SK-N-SH (cell line): Measurements from ENCODE around the gene OLFM1. TPM values are rescaled to one million over a fixed set of nuclear protein-coding genes. Genes with fewer than 3 reads are reported as not detected.
A peak's percentile ranks its signal among the peaks of the same experiment; 100 is the strongest.

Source experiments
- CTCF ChIA-PET: fragments of 300-600, 350-600 bp; formaldehyde crosslinking; extraction: SDS; loops from one replicate; lab custom pipeline; 2021; lab: Yijun Ruan, JAX
- POLR2A ChIA-PET: fragments of 350-600 bp; sonication (Branson Sonifier 250); formaldehyde crosslinking; extraction: SDS; loops from one replicate; lab custom pipeline; 2020; ENCODE audit warnings: antibody characterized with exemption, inconsistent platforms; lab: Yijun Ruan, JAX
- DNase-seq: peaks from one replicate; pipeline ENCODE4 v3.0.0; 2012
- H2AFZ ChIP-seq: fragments of 200-600 bp; sonication (generic); 2 replicates; pipeline ENCODE4 v1.8.1; 2016; ENCODE audit warnings: antibody characterized with exemption, mild to moderate bottlenecking, low read depth
- H3F3A ChIP-seq: fragments of 200-600 bp; sonication (generic); replicated peaks from 2 replicates; pipeline ENCODE3; 2016; ENCODE audit warnings: antibody characterized with exemption, mild to moderate bottlenecking; ENCODE audit not compliant: insufficient read depth
- H3K27ac ChIP-seq, 2 experiments: fragments of 200-500 bp in 1 of 2; fragments of 200-600 bp in 1 of 2; sonication (Bioruptor generic) in 1 of 2; sonication (generic), shearing (Covaris generic) in 1 of 2; 2 replicates each; pipeline versions ENCODE4 v1.5.1 to v1.6.1; 2014 to 2016; ENCODE audit warnings: low read depth in 2 of 2, inconsistent platforms in 1 of 2, low read length in 1 of 2, mild to moderate bottlenecking in 1 of 2, mixed read lengths in 1 of 2
- H3K27me3 ChIP-seq: fragments of 200-600 bp; sonication (generic), shearing (Covaris generic); 2 replicates; pipeline ENCODE4 v1.6.1; 2016; ENCODE audit warnings: mixed run types; ENCODE audit not compliant: insufficient read depth
- H3K36me3 ChIP-seq, 2 experiments: fragments of 200-500 bp in 1 of 2; fragments of 200-600 bp in 1 of 2; sonication (Bioruptor generic) in 1 of 2; sonication (generic) in 1 of 2; replicated peaks in 1 of 2; 2 replicates each; pipeline versions ENCODE3 to v1.5.1; 2014 to 2016; ENCODE audit warnings: low read length in 1 of 2, mild to moderate bottlenecking in 1 of 2; ENCODE audit not compliant: insufficient read depth in 2 of 2, control insufficient read depth in 1 of 2
- H3K4me1 ChIP-seq, 2 experiments: fragments of 200-500 bp in 1 of 2; fragments of 200-600 bp in 1 of 2; sonication (Bioruptor generic) in 1 of 2; sonication (generic), shearing (Covaris generic) in 1 of 2; 2 replicates each; pipeline versions ENCODE4 v1.5.1 to v1.6.1; 2014 to 2016; ENCODE audit warnings: low read depth in 1 of 2, low read length in 1 of 2, mixed run types in 1 of 2; ENCODE audit not compliant: insufficient read depth in 2 of 2, control insufficient read depth in 1 of 2
- H3K4me2 ChIP-seq: fragments of 200-600 bp; sonication (generic), shearing (Covaris generic); 2 replicates; pipeline ENCODE4 v1.6.1; 2017; ENCODE audit warnings: mixed run types
- H3K4me3 ChIP-seq, 2 experiments: fragments of 200-500 bp in 1 of 2; fragments of 200-600 bp in 1 of 2; sonication (Bioruptor generic) in 1 of 2; sonication (generic), shearing (Covaris generic) in 1 of 2; 2 replicates each; pipeline versions ENCODE4 v1.5.1 to v1.8.1; 2014 to 2016; ENCODE audit warnings: low read depth in 2 of 2, inconsistent platforms in 1 of 2, low read length in 1 of 2, mild to moderate bottlenecking in 1 of 2, mixed read lengths in 1 of 2, moderate library complexity in 1 of 2
- H3K79me2 ChIP-seq: fragments of 200-600 bp; sonication (generic); 2 replicates; pipeline ENCODE4 v1.8.1; 2017; ENCODE audit warnings: mild to moderate bottlenecking; ENCODE audit not compliant: insufficient read depth
- H3K9ac ChIP-seq: fragments of 200-600 bp; sonication (generic); 2 replicates; pipeline ENCODE4 v1.6.1; 2017; ENCODE audit warnings: mixed run types
- H3K9me2 ChIP-seq: fragments of 200-600 bp; sonication (generic); 2 replicates; pipeline ENCODE4 v1.6.1; 2017; ENCODE audit warnings: mixed run types
- H3K9me3 ChIP-seq: fragments of 200-600 bp; sonication (generic); 2 replicates; pipeline ENCODE4 v1.6.1; 2017; ENCODE audit warnings: mixed run types, mild to moderate bottlenecking, moderate library complexity
- H4K20me1 ChIP-seq: fragments of 200-600 bp; sonication (generic); 2 replicates; pipeline ENCODE4 v1.6.1; 2017; ENCODE audit warnings: mild to moderate bottlenecking, mixed run types; ENCODE audit not compliant: insufficient read depth
- CTCF ChIP-seq: fragments of 200-600 bp; sonication (generic); IDR thresholded peaks from 2 replicates; pipeline ENCODE4 v1.6.1; 2017; ENCODE audit warnings: antibody characterized with exemption, mild to moderate bottlenecking, moderate library complexity
- EP300 ChIP-seq, 2 experiments: IDR thresholded peaks; 2 replicates each; pipeline versions ENCODE4 v1.4.0 to v1.6.1; 2012; ENCODE audit warnings: borderline replicate concordance in 1 of 2, low read depth in 1 of 2, low read length in 1 of 2
- EZH2phosphoT487 ChIP-seq: fragments of 200-600 bp; sonication (generic); IDR thresholded peaks from 2 replicates; pipeline ENCODE4 v1.6.1; 2017; ENCODE audit warnings: low read depth, mixed run types, mild to moderate bottlenecking, antibody characterized with exemption, moderate library complexity, borderline replicate concordance
- FOSL2 ChIP-seq: IDR thresholded peaks from 2 replicates; pipeline ENCODE4 v1.4.0; 2012; ENCODE audit warnings: low read depth, mild to moderate bottlenecking, moderate library complexity, borderline replicate concordance
- FOXJ3 ChIP-seq: sonication (generic); formaldehyde crosslinking; IDR thresholded peaks from 2 replicates; pipeline ENCODE4 v1.5.1; 2020; ENCODE audit warnings: mild to moderate bottlenecking, missing genetic modification reagents
- GABPA ChIP-seq: IDR thresholded peaks from 2 replicates; pipeline ENCODE4 v1.4.0; 2012; ENCODE audit warnings: low read depth, mild to moderate bottlenecking
- JUND ChIP-seq: IDR thresholded peaks from 2 replicates; pipeline ENCODE4 v1.4.0; 2012
- MXI1 ChIP-seq: IDR thresholded peaks from 2 replicates; pipeline ENCODE4 v1.6.1; 2012; ENCODE audit warnings: mild to moderate bottlenecking, low read depth, low read length, improper control_type of control experiment
- NFIC ChIP-seq: IDR thresholded peaks from 2 replicates; pipeline ENCODE4 v1.4.0; 2012; ENCODE audit warnings: borderline replicate concordance
- NRF1 ChIP-seq: IDR thresholded peaks from 2 replicates; pipeline ENCODE4 v1.6.1; 2012; ENCODE audit warnings: low read depth, mild to moderate bottlenecking, low read length
- RCOR1 ChIP-seq: fragments of 150-350 bp; IDR thresholded peaks from 2 replicates; pipeline ENCODE4 v1.6.1; 2017; ENCODE audit warnings: antibody characterized with exemption, low read length
- SIN3A ChIP-seq: IDR thresholded peaks from 2 replicates; pipeline ENCODE4 v1.6.1; 2012; ENCODE audit warnings: low read depth, mild to moderate bottlenecking, low read length, moderate library complexity, borderline replicate concordance
- USF1 ChIP-seq: IDR thresholded peaks from 2 replicates; pipeline ENCODE4 v1.4.0; 2012; ENCODE audit warnings: low read depth, borderline replicate concordance
- USF2 ChIP-seq: fragments of 150-350 bp; IDR thresholded peaks from 2 replicates; pipeline ENCODE4 v1.6.1; 2017; ENCODE audit warnings: antibody characterized with exemption, low read length, low read depth, borderline replicate concordance
- YY1 ChIP-seq: IDR thresholded peaks from 2 replicates; pipeline ENCODE4 v1.4.0; 2012; ENCODE audit warnings: low read depth, mild to moderate bottlenecking
- ZBTB33 ChIP-seq: IDR thresholded peaks from 2 replicates; pipeline ENCODE4 v1.4.0; 2012; ENCODE audit warnings: low read depth, borderline replicate concordance
- WGBS: methylation state at CpG from one replicate; pipeline ENCODE4 v1.1.6; 2017; ENCODE audit warnings: low lambda C conversion rate; 5-methylcytosine and 5-hydroxymethylcytosine counted together
- polyA plus RNA-seq, 3 experiments: library from polyadenylated mRNA; depleted of rRNA; stranded (reverse); fragments of >200 nt; gene quantifications; 2 replicates each; pipeline ENCODE4 v1.2.3, GENCODE V29; 2012

The OLFM1 gene
- polyA plus RNA-seq, 1 of the 3 experiments (the other 2 are of a cell fraction), result 15.9 TPM

- WGBS, result 62% methylated on average over 11 of the region's 12 CpGs
- no peak for DNase-seq
- ChIA-PET CTCF (interaction anchor here (1.0 kb wide), 1 partner anchor 10 kb away, joined by 3 read pairs; no protein-coding TSS in a partner anchor), POLR2A (no interaction called here)
- H3K79me2 ChIP-seq, result no peaks in the 10 kb centered on the region
- H3K9me2 ChIP-seq, result no peaks in the 10 kb centered on the region
- TF ChIP-seq NFIC, result no peak
- TF ChIP-seq MXI1, result no peak
- TF ChIP-seq YY1, result no peak
- no peak for TF ChIP-seq ZBTB33
- TF ChIP-seq USF1, result no peak
- TF ChIP-seq USF2, result no peak
- no peaks in the 10 kb centered on the region for H4K20me1 ChIP-seq
- no peak overlapping the region for H3K4me3 ChIP-seq
- no peak overlapping the region for H3K9ac ChIP-seq
- no peaks in the 10 kb centered on the region for H3K27me3 ChIP-seq
- H3K27ac ChIP-seq, result no peak overlapping the region
- H2AFZ ChIP-seq, result no peak overlapping the region
- H3K4me1 ChIP-seq, result peaks cover 0 to 18% of the 10 kb centered on the region in 2 experiments; a peak in 1 of 4 replicates
- H3K9me3 ChIP-seq, result no peaks in the 10 kb centered on the region
- no peaks in the 10 kb centered on the region for H3F3A ChIP-seq
- no peaks in the 10 kb centered on the region for H3K36me3 ChIP-seq
- no peak overlapping the region for H3K4me2 ChIP-seq
These were observed 79.9 kb downstream of the OLFM1 start for GRCh38 chr9:135167356-135167755.

DNA sequence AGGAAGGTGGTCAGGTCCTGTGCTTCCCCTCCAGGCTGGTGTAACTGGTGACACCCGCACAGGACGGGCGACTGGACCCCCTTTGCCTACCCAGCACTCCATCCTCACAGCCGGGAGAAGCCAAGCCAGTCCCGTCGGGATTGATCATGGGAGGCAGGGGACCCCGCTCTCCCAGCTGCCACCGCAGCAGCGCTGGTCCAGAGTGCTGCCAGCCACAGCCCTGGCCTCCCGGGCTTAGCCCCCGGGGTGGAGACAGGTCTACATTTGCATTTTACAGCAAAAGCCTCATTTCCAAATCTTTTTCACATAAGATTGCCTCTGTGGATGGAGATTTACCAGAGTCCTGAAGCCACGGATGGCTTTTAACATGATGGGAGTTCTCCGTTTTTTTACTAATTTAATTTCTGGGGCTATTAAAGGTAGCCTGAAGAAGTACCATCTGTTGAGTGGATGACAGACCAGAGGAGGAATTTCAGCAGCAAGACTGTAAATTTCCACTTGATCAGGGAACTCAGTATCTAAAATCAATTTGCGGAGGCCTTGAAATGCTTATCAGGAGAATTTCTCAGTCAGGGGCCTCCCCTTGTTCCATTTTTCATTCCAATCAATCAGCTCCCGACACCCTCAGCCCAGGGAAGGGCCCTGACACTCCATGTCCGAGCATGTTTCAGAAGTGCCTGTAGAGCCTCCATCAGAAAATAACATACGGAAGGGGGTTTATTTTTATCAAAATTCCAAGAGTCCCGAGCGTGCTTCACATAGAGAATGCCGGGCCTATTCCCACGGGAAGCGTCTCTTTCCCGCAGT lies 80.6 kb downstream of the OLFM1 start:
- H3K27ac ChIP-seq, result no peak overlapping the region; a peak in 1 of 4 replicates
- peak; percentile 51 for DNase-seq
- no peak overlapping the region for H3K9ac ChIP-seq
- no peaks in the 10 kb centered on the region for H3K79me2 ChIP-seq
- ChIA-PET CTCF (interaction anchor here (1.0 kb wide), 1 partner anchor 9 kb away, joined by 3 read pairs; no protein-coding TSS in a partner anchor), POLR2A (no interaction called here)
- H3K27me3 ChIP-seq, result no peaks in the 10 kb centered on the region
- H3K4me2 ChIP-seq, result no peak overlapping the region
- no peaks in the 10 kb centered on the region for H4K20me1 ChIP-seq
- no peaks in the 10 kb centered on the region for H3K9me2 ChIP-seq
- no peaks in the 10 kb centered on the region for H3F3A ChIP-seq
- no peaks in the 10 kb centered on the region for H3K36me3 ChIP-seq
- WGBS, result 47% methylated on average over 21 of the region's 23 CpGs
- no peak overlapping the region for H2AFZ ChIP-seq
- H3K4me3 ChIP-seq, result no peak overlapping the region
- H3K9me3 ChIP-seq, result no peaks in the 10 kb centered on the region
- H3K4me1 ChIP-seq, result peaks cover 0 to 18% of the 10 kb centered on the region in 2 experiments; a peak in 1 of 4 replicates
- TF ChIP-seq USF2 (no peak), FOSL2 (no peak), SIN3A (no peak), FOXJ3 (CRISPR knock-in tag) (no peak), JUND (no peak), MXI1 (no peak), GABPA (no peak), CTCF (no peak), EZH2phosphoT487 (no peak), RCOR1 (no peak), NFIC (no peak), NRF1 (no peak), EP300 (IDR thresholded peaks at IDR 0.05; ENCODE audit: borderline replicate concordance in 1 of 2, low read depth in 1 of 2, low read length in 1 of 2) (no peak)
